Thyroid gland (tissue), 4 donors: Measurements from ENCODE around the gene USP9X.

Experiments
- POLR2A ChIP-seq, 2 donors: fragments of 450-650 bp; IDR thresholded peaks; one replicate each; pipeline ENCODE4 v1.6.1; 2017; ENCODE audit warnings: antibody characterized with exemption in 2 of 2, mild to moderate bottlenecking in 2 of 2, moderate library complexity in 1 of 2
- TF ChIP-seq, protein P1 (sequence below), 6 experiments: fragments of 200-600 bp in 3 of 6; fragments of 450-650 bp in 3 of 6; sonication (generic) in 3 of 6; IDR thresholded peaks; one replicate each; pipeline ENCODE4 v1.5.1; 2016 to 2019; ENCODE audit warnings: antibody characterized with exemption in 6 of 6, mild to moderate bottlenecking in 2 of 6, inconsistent platforms in 1 of 6, moderate library complexity in 1 of 6

DNA sequence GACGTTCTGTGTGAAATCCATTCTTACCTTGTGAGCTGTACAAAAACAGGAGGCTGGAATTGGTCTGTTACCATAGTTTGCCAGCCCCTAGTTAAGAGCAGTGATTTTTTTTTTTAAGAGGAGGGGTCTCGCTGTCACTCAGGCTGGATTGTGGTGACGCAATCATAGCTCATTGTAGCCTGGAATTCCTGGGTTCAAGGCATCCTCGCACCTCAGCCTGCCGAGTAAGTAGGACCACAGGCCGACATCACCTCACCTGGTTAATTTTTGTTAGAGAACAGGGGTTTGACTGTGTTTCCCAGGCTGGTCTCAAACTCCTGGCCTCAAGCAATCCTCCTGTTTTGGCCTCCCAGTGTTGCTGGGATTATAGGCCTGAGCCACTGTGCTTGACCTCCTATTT lies 7.5 kb downstream of the USP9X start:
- TF ChIP-seq, protein P1, sequence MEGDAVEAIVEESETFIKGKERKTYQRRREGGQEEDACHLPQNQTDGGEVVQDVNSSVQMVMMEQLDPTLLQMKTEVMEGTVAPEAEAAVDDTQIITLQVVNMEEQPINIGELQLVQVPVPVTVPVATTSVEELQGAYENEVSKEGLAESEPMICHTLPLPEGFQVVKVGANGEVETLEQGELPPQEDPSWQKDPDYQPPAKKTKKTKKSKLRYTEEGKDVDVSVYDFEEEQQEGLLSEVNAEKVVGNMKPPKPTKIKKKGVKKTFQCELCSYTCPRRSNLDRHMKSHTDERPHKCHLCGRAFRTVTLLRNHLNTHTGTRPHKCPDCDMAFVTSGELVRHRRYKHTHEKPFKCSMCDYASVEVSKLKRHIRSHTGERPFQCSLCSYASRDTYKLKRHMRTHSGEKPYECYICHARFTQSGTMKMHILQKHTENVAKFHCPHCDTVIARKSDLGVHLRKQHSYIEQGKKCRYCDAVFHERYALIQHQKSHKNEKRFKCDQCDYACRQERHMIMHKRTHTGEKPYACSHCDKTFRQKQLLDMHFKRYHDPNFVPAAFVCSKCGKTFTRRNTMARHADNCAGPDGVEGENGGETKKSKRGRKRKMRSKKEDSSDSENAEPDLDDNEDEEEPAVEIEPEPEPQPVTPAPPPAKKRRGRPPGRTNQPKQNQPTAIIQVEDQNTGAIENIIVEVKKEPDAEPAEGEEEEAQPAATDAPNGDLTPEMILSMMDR (IDR thresholded peaks at IDR 0.05), result no peak
- no peak for TF ChIP-seq POLR2A (IDR thresholded peaks at IDR 0.05)
